IPS-15b (cell line): ENCODE data around the gene CBX8.

ENCODE experiments used
- H3K27me3 ChIP-seq: one replicate; pipeline ENCODE4 v1.6.1; 2013; ENCODE audit warnings: low read length; ENCODE audit not compliant: control insufficient read depth, insufficient read depth
- H3K36me3 ChIP-seq: one replicate; pipeline ENCODE4 v1.6.1; 2013; ENCODE audit warnings: low read length; ENCODE audit not compliant: control insufficient read depth, insufficient read depth
- H3K4me1 ChIP-seq: one replicate; pipeline ENCODE4 v1.6.1; 2013; ENCODE audit warnings: mild to moderate bottlenecking, low read length; ENCODE audit not compliant: control insufficient read depth, insufficient read depth
- H3K4me3 ChIP-seq: one replicate; pipeline ENCODE4 v1.5.1; 2013; ENCODE audit warnings: low read depth, low read length
- H3K9ac ChIP-seq: one replicate; pipeline ENCODE4 v1.6.1; 2013; ENCODE audit warnings: low read depth, mild to moderate bottlenecking, low read length
- H3K9me3 ChIP-seq: one replicate; pipeline ENCODE4 v1.6.1; 2013; ENCODE audit warnings: mild to moderate bottlenecking, low read length; ENCODE audit not compliant: control insufficient read depth, insufficient read depth

CBX8 gene

DNA sequence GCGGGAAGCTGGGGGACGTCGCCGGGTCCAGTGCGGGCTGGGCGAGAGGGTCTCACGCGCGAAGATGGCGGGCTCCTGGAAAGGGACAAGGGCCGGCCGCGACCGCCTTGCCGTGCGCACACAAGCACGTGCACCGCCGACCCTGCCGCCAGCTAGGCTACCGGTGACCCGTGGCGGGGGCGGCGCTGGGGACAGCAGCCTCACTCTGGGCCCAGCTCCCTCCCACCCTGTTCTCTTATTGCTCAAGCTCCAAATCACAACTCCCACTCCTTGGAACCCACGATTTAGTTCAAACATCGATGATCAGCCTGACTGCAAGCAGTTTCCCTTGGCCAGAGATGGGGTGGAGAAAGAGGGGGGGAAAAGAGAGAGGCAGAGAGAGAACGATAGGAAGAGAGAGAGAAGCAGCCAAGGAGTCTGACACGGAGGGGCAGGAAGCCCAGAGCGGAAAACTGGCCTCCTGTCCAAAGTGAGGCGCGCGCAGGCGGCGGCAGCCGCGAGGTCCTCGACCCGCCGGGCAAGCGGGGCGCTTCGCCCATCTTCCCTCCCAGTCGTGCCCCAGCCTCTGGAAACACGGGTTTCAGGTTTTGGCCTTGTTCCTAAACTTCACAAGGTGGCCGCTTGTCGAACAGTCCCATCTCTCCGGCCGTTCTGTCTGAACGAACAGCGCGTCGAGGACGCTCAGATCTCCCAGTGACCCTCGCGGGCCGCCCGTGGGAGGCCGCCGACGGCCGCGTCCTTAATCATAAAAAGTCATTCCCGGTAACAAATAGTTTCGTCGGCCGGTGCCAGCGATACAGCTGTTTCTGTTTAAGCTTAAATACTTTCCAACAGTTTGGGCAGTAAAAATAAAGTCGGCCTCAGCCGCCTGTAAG, 1.7 kb upstream of the CBX8 start:
- Histone ChIP-seq H3K27me3 (peaks cover 86% of the 10 kb centered on the region), H3K4me3 (peak overlapping the region; percentile 41), H3K9me3 (no peaks in the 10 kb centered on the region), H3K4me1 (peaks cover 13% of the 10 kb centered on the region), H3K9ac (no peak overlapping the region), H3K36me3 (no peaks in the 10 kb centered on the region)

DNA sequence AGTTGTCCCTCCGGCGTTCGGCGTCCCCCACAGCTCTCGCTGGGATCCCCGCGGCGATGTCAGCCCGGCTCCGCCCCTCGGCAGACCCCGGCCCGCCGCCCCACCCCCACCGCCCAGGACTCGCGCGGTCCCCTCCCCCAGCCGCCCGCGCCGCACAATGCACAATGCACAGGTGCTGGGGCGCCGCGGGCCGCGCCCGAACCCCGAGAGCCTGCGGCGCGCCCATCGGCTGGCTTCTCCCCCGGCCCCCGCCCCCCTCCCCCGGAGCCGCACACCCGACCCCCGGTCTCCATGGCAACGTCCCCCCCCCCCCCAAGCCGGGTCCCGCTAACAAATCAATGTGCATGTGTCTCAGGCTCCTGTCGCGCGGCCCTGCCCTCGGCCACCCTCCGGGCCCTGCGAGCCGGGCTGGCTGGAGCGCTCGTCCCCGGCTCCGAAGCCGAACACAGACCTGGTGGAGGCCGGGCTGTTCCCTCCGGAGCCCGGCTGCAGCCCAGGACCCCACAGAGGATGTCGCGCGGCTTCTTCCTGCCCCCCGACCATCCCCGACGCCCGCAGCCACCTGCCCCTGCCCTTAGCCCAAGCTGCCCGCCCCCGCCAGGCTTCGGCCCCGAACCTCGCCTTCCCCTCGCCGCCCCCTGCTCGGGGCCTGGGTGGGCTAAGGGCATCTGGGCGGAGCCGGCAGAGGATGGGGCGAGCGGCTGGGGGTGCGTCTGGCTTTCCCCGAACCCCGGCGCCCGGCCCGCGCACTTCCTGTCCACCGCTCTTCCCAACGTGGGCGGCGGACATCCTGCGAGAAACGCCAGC, 818 bp upstream of the CBX8 start:
- Histone ChIP-seq H3K4me1 (peaks cover 14% of the 10 kb centered on the region), H3K9ac (no peak overlapping the region), H3K4me3 (peak overlapping the region; percentile 41), H3K9me3 (no peaks in the 10 kb centered on the region), H3K36me3 (no peaks in the 10 kb centered on the region), H3K27me3 (peaks cover 86% of the 10 kb centered on the region)

DNA sequence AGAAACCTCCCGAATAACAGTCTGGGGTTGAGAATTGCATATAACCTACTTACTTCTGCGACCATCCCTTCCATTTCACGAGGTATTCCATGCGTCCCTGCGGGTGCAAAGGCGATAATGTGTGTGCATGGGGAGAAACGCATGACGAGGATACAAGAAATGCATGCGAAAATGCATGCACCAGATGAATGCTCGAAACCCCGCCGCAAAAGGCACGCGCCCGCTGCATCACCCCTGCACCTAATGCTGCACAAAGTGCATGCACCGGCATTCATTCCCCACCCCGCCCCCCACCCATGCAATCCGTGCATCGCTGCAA, 474 bp downstream of the CBX8 start:
- Histone ChIP-seq H3K9me3 (no peaks in the 10 kb centered on the region), H3K4me1 (peaks cover 11% of the 10 kb centered on the region), H3K27me3 (peaks cover 86% of the 10 kb centered on the region), H3K4me3 (peak overlapping the region; percentile 61), H3K9ac (no peak overlapping the region), H3K36me3 (no peaks in the 10 kb centered on the region)

DNA sequence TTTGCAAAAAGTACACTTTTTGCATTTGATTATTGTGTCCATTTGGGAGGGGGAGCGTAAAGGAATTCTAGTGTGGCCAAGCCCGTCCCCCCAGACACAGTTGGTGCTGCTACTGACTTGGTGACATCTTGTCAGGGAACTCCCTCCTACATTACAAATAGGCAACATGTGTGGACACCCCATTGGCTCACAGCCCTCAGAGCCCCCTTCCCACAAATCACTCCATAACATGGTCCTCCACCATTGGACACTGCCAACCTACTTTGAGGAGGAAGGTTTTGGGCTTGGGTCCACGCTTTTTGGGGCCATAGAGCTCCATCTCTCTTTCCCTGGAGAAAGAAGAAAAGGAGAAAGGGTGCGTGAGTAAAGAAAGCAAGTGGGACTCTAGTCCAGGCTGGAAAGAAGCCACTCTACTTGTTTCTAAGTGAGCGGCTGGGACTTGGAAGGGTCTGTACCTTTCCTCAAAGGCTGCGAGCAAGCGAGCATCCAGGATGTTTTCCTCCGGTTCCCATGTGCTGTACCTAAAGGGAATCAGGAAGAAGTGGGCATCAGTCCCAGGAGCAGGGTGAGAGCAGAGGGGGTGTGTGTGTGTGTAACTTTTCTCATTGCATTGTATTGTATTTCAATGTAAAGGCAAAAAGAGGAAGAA, 958 bp downstream of the CBX8 start:
- Histone ChIP-seq H3K4me1 (peaks cover 11% of the 10 kb centered on the region), H3K27me3 (peaks cover 86% of the 10 kb centered on the region), H3K36me3 (no peaks in the 10 kb centered on the region), H3K9me3 (no peaks in the 10 kb centered on the region), H3K4me3 (peak overlapping the region; percentile 61), H3K9ac (no peak overlapping the region)

DNA sequence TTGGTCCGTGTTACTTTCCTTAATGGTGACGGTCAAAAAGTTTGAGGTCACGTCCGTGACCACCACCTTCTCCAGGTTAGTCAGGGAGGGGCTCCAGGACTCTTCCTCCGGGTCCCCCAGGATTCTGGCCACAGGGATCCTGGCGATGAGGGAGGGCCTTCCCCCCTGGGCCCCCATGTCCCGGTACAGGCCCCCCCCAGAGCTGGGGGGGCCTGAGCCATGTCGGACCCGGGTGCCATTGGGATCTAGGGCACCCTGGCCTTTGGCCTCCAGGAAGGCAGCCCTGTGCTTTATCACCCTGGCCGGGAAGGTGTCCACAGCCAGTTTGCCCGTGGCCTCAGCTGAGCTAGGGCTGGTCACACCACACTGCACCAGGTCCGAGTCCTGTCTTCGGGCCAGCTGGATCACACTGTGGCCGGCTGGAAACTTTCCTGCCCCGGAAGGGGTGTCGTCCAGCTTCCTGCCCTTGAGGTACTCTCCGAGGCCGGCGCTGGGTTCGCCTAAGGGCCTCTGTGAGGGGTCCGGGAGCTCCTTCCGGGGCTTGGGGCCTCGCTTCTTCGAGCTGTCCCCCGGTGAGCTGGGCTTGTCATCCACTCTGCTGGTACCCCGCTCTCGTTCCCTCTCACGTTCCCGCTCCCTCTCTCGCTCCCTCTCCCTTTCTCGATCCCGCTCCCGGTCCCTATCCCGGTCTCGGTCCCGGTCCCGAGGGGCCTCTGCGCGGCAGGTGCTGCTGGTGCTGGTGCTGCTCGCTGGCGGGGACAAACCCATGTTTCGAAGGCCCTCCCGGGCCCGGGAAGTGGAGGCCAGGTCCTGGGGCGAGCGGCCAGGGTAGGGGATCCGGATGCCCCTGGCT, 2.0 kb downstream of the CBX8 start:
- no peaks in the 10 kb centered on the region for H3K9me3 ChIP-seq
- H3K9ac ChIP-seq = no peak overlapping the region
- peaks cover 11% of the 10 kb centered on the region for H3K4me1 ChIP-seq
- no peaks in the 10 kb centered on the region for H3K36me3 ChIP-seq
- H3K4me3 ChIP-seq = peak overlapping the region; percentile 41
- peaks cover 86% of the 10 kb centered on the region for H3K27me3 ChIP-seq

DNA sequence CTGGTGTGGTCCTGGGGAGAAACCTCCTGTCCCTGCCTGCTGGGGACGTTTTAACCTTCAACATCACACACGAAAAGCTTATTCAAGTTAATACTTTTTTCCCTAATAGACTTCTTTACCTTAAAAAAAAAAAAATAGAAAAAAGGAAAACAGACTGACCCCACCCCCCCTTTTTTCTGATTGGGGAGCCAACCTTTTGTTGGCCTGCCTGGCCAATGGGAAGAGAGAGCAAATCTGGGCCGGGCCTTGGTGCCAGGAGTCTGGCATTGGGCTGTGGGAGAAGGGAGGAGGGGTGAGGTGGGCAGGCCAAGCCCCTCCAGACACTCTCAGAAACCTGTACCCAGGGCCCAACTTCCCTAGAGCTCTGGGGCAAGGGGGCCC, 3.0 kb downstream of the CBX8 start:
- H3K4me3 ChIP-seq = peak overlapping the region; percentile 32
- no peaks in the 10 kb centered on the region for H3K9me3 ChIP-seq
- H3K27me3 ChIP-seq = peaks cover 84% of the 10 kb centered on the region
- H3K36me3 ChIP-seq = no peaks in the 10 kb centered on the region
- H3K9ac ChIP-seq = no peak overlapping the region
- peaks cover 14% of the 10 kb centered on the region for H3K4me1 ChIP-seq

DNA sequence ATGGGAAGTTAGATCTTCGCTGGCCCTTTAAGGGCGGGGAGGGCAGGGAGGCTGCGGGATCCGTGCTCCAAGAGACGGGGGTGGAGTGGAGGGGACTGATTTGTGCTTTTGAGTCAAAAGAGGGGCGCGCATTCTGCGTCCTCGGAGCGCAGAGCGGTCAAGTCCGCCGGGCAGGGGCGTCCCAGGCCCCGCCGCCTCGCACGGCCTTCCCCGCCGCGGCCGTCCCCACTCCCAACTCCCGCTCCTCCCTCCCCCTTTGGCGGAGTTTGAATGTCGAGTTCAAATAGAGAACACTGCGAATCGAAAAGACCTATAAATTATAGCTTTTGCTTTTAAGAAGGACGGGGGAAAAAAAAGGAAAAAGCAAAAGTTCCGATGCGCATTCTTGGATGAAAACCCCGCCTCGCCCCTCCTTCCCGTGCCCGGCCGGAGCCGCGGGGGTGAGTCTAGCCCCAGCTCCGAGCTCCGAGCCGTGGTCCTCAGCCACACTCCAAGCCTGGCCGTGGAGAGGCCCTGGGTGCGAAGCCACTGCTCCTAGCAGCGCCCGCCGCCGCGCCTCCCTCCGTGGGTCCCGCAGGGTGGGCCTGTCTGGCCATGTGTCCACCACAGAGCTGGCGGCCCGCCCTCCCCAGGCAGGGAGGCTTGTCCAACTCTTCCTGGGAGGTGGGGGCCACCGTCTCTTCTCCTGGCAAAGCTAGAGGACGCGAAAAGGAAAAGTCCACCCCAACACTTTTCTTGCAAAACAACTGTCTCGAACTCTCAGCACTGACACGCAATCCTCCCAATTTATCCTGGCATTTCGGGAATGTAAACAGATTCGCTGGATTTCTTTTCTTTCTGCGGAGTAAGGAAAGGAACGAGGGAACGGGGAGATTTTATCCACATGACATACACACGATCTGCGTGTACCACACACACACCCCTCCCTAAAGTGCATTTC, 3.6 kb downstream of the CBX8 start:
- Histone ChIP-seq H3K9me3 (no peaks in the 10 kb centered on the region), H3K36me3 (no peaks in the 10 kb centered on the region), H3K4me3 (peak overlapping the region; percentile 32), H3K4me1 (peaks cover 19% of the 10 kb centered on the region), H3K27me3 (peaks cover 84% of the 10 kb centered on the region), H3K9ac (no peak overlapping the region)

DNA sequence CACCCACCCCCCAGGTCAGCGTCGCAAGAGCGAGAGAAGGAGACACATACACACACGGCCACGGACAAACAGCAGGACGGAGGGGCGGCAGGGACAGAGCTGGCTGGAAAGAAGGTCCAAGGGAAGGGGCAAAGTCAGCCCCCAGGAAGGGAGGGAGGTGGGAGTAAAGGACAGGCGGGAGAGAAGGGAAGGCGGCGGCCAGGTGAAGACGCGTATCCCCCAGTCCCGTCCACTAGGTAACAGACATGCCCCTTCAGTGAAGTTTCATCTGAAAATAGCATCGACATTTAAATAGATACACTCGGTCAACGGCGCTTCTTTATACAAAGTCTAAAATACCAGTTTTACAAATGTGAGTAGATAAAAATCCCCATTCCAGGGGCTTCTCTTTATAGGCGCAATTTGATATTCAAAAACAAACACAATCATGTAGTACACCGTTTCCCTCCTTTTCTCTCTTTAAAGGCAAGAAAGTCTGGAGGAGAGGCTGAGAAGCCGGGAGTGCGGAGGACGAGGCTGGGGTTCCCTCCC, 4.5 kb downstream of the CBX8 start:
- H3K27me3 ChIP-seq = peaks cover 87% of the 10 kb centered on the region

DNA sequence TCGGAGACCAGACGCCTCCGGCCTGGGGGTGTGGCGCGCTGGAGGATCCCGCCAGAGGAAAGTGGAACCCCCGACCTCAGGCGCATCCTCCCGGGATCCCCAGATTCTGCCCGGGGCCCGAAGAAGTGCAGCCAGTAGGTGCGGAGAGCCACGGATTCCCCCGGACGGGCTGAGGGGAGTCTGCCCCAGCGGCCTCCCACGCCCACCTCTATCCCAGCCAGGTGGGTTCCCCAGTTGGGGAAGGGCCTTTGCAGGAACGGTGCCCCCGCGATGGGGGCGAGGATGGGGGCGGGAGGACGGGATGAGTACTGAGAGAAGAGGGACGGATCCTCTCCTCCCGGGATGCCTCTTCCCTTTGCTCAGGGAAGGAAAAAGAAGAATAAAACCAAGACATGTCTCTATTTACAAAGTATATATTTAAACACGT, 5.1 kb downstream of the CBX8 start:
- no peaks in the 10 kb centered on the region for H3K9me3 ChIP-seq
- no peaks in the 10 kb centered on the region for H3K36me3 ChIP-seq
- no peak overlapping the region for H3K4me3 ChIP-seq
- peaks cover 19% of the 10 kb centered on the region for H3K4me1 ChIP-seq
- peaks cover 91% of the 10 kb centered on the region for H3K27me3 ChIP-seq
- H3K9ac ChIP-seq = no peak overlapping the region

More for the DNA sequence above, 4.5 kb downstream of the CBX8 start:
- peaks cover 19% of the 10 kb centered on the region for H3K4me1 ChIP-seq
- no peaks in the 10 kb centered on the region for H3K36me3 ChIP-seq
- no peaks in the 10 kb centered on the region for H3K9me3 ChIP-seq
- no peak overlapping the region for H3K9ac ChIP-seq
- H3K4me3 ChIP-seq = no peak overlapping the region
